ENCODE measurements around the gene TSPAN15. TPM values are rescaled to one million over a fixed set of nuclear protein-coding genes. Genes with fewer than 3 reads are reported as not detected.

The TSPAN15 gene
- total RNA-seq, 2 donors from 2014 or later = 4.7 to 9.9 TPM

GRCh38 chr10:69460576-69461242 lies 9.4 kb downstream of the TSPAN15 start:
- H3K9me3 ChIP-seq = no peaks in the 10 kb centered on the region
- H3K36me3 ChIP-seq = no peaks in the 10 kb centered on the region
- no peak overlapping the region for H3K27ac ChIP-seq
- TF ChIP-seq CTCF (IDR thresholded peaks at IDR 0.05) = no peak
- no peaks in the 10 kb centered on the region for H3K27me3 ChIP-seq (replicated peaks; ENCODE audit: insufficient read depth)
- no peak for ATAC-seq (ENCODE audit: insufficient number of reproducible peaks, low FRiP score, low read depth)
- no peak overlapping the region for H3K4me3 ChIP-seq
- no peaks in the 10 kb centered on the region for H3K4me1 ChIP-seq (ENCODE audit: control insufficient read depth in 1 of 2, low read depth in 2 of 2)
- no peak for DNase-seq (ENCODE audit: low spot score)

- DNase-seq (ENCODE audit: low spot score) (no peak), ATAC-seq (ENCODE audit: insufficient number of reproducible peaks, low FRiP score, low read depth) (no peak)
- Histone ChIP-seq H3K4me3 (no peak overlapping the region), H3K27ac (no peak overlapping the region), H3K9me3 (no peaks in the 10 kb centered on the region), H3K4me1 (ENCODE audit: control insufficient read depth in 1 of 2, low read depth in 2 of 2) (no peaks in the 10 kb centered on the region), H3K27me3 (replicated peaks; ENCODE audit: insufficient read depth) (no peaks in the 10 kb centered on the region), H3K36me3 (no peaks in the 10 kb centered on the region)
- TF ChIP-seq CTCF (IDR thresholded peaks at IDR 0.05) = no peak
These were observed 10.2 kb downstream of the TSPAN15 start for GRCh38 chr10:69461243-69462025.

- H3K27ac ChIP-seq = no peak overlapping the region
- no peak overlapping the region for H3K4me3 ChIP-seq
- H3K27me3 ChIP-seq (replicated peaks; ENCODE audit: insufficient read depth) = no peaks in the 10 kb centered on the region
- H3K36me3 ChIP-seq = no peaks in the 10 kb centered on the region
- no peak for TF ChIP-seq CTCF (IDR thresholded peaks at IDR 0.05)
- ATAC-seq (ENCODE audit: insufficient number of reproducible peaks, low FRiP score, low read depth) (no peak), DNase-seq (ENCODE audit: low spot score) (no peak)
- no peaks in the 10 kb centered on the region for H3K9me3 ChIP-seq
- H3K4me1 ChIP-seq (ENCODE audit: control insufficient read depth in 1 of 2, low read depth in 2 of 2) = no peaks in the 10 kb centered on the region
These were observed 12.6 kb downstream of the TSPAN15 start for GRCh38 chr10:69463886-69464285.

- Histone ChIP-seq H3K4me3 (no peak overlapping the region), H3K27me3 (replicated peaks; ENCODE audit: insufficient read depth) (no peaks in the 10 kb centered on the region), H3K27ac (peak overlapping the region in 1 of 2 donors; percentile 17), H3K9me3 (no peaks in the 10 kb centered on the region), H3K36me3 (no peaks in the 10 kb centered on the region), H3K4me1 (ENCODE audit: control insufficient read depth in 1 of 2, low read depth in 2 of 2) (no peaks in the 10 kb centered on the region)
- DNase-seq (ENCODE audit: low spot score) = no peak
- ATAC-seq (ENCODE audit: insufficient number of reproducible peaks, low FRiP score, low read depth) = no peak
- TF ChIP-seq CTCF (IDR thresholded peaks at IDR 0.05) = no peak
These were observed 13.1 kb downstream of the TSPAN15 start for GRCh38 chr10:69464401-69464800.

- no peak for DNase-seq (ENCODE audit: low spot score)
- no peaks in the 10 kb centered on the region for H3K4me1 ChIP-seq (ENCODE audit: control insufficient read depth in 1 of 2, low read depth in 2 of 2)
These were observed 13.6 kb downstream of the TSPAN15 start for GRCh38 chr10:69464801-69465401.

More at GRCh38 chr10:69464801-69465401, 13.6 kb downstream of the TSPAN15 start:
- no peak for ATAC-seq (ENCODE audit: insufficient number of reproducible peaks, low FRiP score, low read depth)
- Histone ChIP-seq H3K4me3 (no peak overlapping the region), H3K27me3 (replicated peaks; ENCODE audit: insufficient read depth) (no peaks in the 10 kb centered on the region), H3K36me3 (no peaks in the 10 kb centered on the region), H3K27ac (peak overlapping the region in 1 of 2 donors; percentile 17), H3K9me3 (no peaks in the 10 kb centered on the region)
- TF ChIP-seq CTCF (IDR thresholded peaks at IDR 0.05) = no peak
